HG03159 (cell line): ENCODE results near the gene NCOA3.
"Not testable (repeated sequence)": the region's sequence is repeated elsewhere in the genome, so short reads cannot be mapped to it uniquely, and the experiment has no call there.

ENCODE experiments used
- ATAC-seq: cut with Tn5 transposase; IDR thresholded peaks from one replicate; pipeline ENCODE4 v1.9.1; 2021; ENCODE audit warnings: mild to moderate bottlenecking, moderate library complexity; ENCODE audit not compliant: unreplicated experiment

Gene NCOA3

GRCh38 chr20:47501482-47502270, at the start of gene NCOA3:
Gene NCOA3, plus strand, starts transcription at chr20:47501887. Its CDS starts 120,361 bp downstream, at chr20:47622248.
- ATAC-seq = peak; percentile 68

GRCh38 chr20:47452736-47453161, 48.9 kb upstream of the NCOA3 start:
- no peak for ATAC-seq

GRCh38 chr20:47453167-47453782, 48.4 kb upstream of the NCOA3 start:
- ATAC-seq = peak; percentile 89

GRCh38 chr20:47454298-47455132, 47.2 kb upstream of the NCOA3 start:
- no peak for ATAC-seq

- no peak for ATAC-seq
Observed at GRCh38 chr20:47455133-47456040, 46.3 kb upstream of the NCOA3 start.

- no peak for ATAC-seq
Observed at GRCh38 chr20:47456041-47456537, 45.6 kb upstream of the NCOA3 start.

- ATAC-seq = no peak
Observed at GRCh38 chr20:47456952-47457724, 44.5 kb upstream of the NCOA3 start.

GRCh38 chr20:47458280-47459050, 43.2 kb upstream of the NCOA3 start:
- ATAC-seq = not testable (repeated sequence)

- ATAC-seq = no peak
Observed at GRCh38 chr20:47459344-47460073, 42.2 kb upstream of the NCOA3 start.

GRCh38 chr20:47460761-47461112, 41.0 kb upstream of the NCOA3 start:
- ATAC-seq = not testable (repeated sequence)

- ATAC-seq = no peak
Observed at GRCh38 chr20:47461120-47461685, 40.5 kb upstream of the NCOA3 start.

GRCh38 chr20:47461906-47462305, 39.8 kb upstream of the NCOA3 start:
- ATAC-seq = not testable (repeated sequence)

- no peak for ATAC-seq
Observed at GRCh38 chr20:47464380-47465101, 37.1 kb upstream of the NCOA3 start.

GRCh38 chr20:47465335-47466090, 36.2 kb upstream of the NCOA3 start:
- ATAC-seq = no peak

GRCh38 chr20:47466213-47466612, 35.5 kb upstream of the NCOA3 start:
- no peak for ATAC-seq

GRCh38 chr20:47466704-47467459, 34.8 kb upstream of the NCOA3 start:
- ATAC-seq = no peak
